Heart right ventricle (tissue), 16 donors: ENCODE measurements around the gene CEL. TPM values are rescaled to one million over a fixed set of nuclear protein-coding genes. Genes with fewer than 3 reads are reported as not detected.

Experiments
- ATAC-seq, 8 donors: fragments of 200-7000 bp; cut with Tn5 transposase; one replicate each; pipeline ENCODE4 v1.9.1; 2020; ENCODE audit warnings: mild to moderate bottlenecking in 8 of 8, moderate library complexity in 8 of 8, moderate number of reproducible peaks in 1 of 8
- DNase-seq, 2 donors: peaks; one replicate each; pipeline ENCODE4 v3.0.0-alpha.2; 2020
- H3K27ac ChIP-seq, 10 donors: fragments of 200-600 bp; sonication (generic) in 2 of 10; one replicate each; pipeline versions ENCODE4 v1.5.0 to v1.8.0; 2020 to 2022; ENCODE audit warnings: mild to moderate bottlenecking in 3 of 10
- H3K27me3 ChIP-seq, 7 donors: fragments of 200-600 bp; one replicate each; pipeline ENCODE4 v1.8.0; 2021 to 2022; ENCODE audit warnings: mild to moderate bottlenecking in 2 of 7
- H3K36me3 ChIP-seq, 9 donors: fragments of 200-600 bp; sonication (generic) in 1 of 9; one replicate each; pipeline versions ENCODE4 v1.5.0 to v1.8.0; 2020 to 2022; ENCODE audit warnings: mild to moderate bottlenecking in 2 of 9
- H3K4me1 ChIP-seq, 9 donors: fragments of 200-600 bp; sonication (generic) in 1 of 9; one replicate each; pipeline versions ENCODE4 v1.5.0 to v1.8.0; 2020 to 2022; ENCODE audit warnings: mild to moderate bottlenecking in 4 of 9
- H3K4me3 ChIP-seq, 10 donors: fragments of 200-600 bp; sonication (generic) in 2 of 10; one replicate each; pipeline versions ENCODE4 v1.5.0 to v1.8.0; 2020 to 2022; ENCODE audit warnings: mild to moderate bottlenecking in 7 of 10, moderate library complexity in 2 of 10
- H3K9me3 ChIP-seq, 11 donors: fragments of 200-600 bp in 10 of 11; sonication (generic) in 2 of 11; one replicate each; pipeline versions ENCODE4 v1.5.0 to v1.8.0; 2013 to 2022; ENCODE audit warnings: mild to moderate bottlenecking in 2 of 11, control low read depth in 1 of 11, moderate library complexity in 1 of 11
- CTCF ChIP-seq, 9 donors: fragments of 200-600 bp; sonication (generic) in 2 of 9; IDR thresholded peaks; one replicate each; pipeline versions ENCODE4 v1.5.0 to v1.8.0; 2021 to 2022; ENCODE audit warnings: antibody characterized with exemption in 9 of 9, mild to moderate bottlenecking in 5 of 9, moderate library complexity in 1 of 9
- WGBS, 2 donors: extraction: QIAGEN DNeasy Blood & Tissue Kit; methylation state at CpG; one replicate each; pipeline ENCODE4 v1.1.7; 2013; ENCODE audit warnings: inconsistent platforms in 1 of 2; 5-methylcytosine and 5-hydroxymethylcytosine counted together
- intact Hi-C, 10 donors: fragments of 100-400 bp; cut with DNase I; formaldehyde crosslinking; loops; one replicate each; pipeline versions ENCODE4 v1.11.1 to v1.14.2; 2022
- polyA plus RNA-seq, 2 donors: library from polyadenylated mRNA; stranded (reverse); fragments of 200-250 nt; gene quantifications; one replicate each; pipeline ENCODE4 v1.2.3, GENCODE V29; 2013
- total RNA-seq, 10 donors: library from RNA; stranded (reverse); fragmentation: NEBNext Ultra II Directional in 3 of 10; extraction: Animal tissue kit (Norgen Biotek cat#: 25700) in 3 of 10; gene quantifications; one replicate each; pipeline versions ENCODE4 v1.2.1 to v1.2.4, GENCODE V29; 2021 to 2023
- donor health status: Arrhythmogenic right ventricular cardiomyopathy.
- donor health status: ischemic (EF 13 %, LVEDD 7.1; RV severe dilation, severe dysfunction).
- donor health status: healthy with polysubstance abuse.
- donor health status: DM: no; HTN: yes; CAD: no.
- donor health status: DM: no; HTN: no; CAD: no.
- donor health status: ischemic (EF 25% LVEDD 6.9; RV normal size, moderate dysfunction).
- donor health status: ischemic (EF 25% LVEDD 5.7; RV mildly dilated, moderate dysfunction).
- donor health status: healthy.
- donor health status: DM: yes; HTN: yes; CAD: no.
- donor health status: Ischemic cardiomyopathy.
- donor health status: ischemic (EF 35%, LVEDD 5.7; RV mildly dilated, moderate dysfunction).
- donor health status: nonischemic (EF 11% LVEDD 7.7; RV severe dilation, severe dysfunction).
- donor health status: DM: yes; HTN: yes; CAD: no.
- donor health status: PGD.
- donor health status: ischemic (EF 29% LVEDD 5.4; RV normal size, mild dysfunction).
- donor health status: nonischemic (EF 23%, LVEDD 6.1; RV moderate dilation, normal function).

The CEL gene
- total and polyA plus RNA-seq, 12 donors: 1.5 to 10.1 (median 2.8) TPM

DNA sequence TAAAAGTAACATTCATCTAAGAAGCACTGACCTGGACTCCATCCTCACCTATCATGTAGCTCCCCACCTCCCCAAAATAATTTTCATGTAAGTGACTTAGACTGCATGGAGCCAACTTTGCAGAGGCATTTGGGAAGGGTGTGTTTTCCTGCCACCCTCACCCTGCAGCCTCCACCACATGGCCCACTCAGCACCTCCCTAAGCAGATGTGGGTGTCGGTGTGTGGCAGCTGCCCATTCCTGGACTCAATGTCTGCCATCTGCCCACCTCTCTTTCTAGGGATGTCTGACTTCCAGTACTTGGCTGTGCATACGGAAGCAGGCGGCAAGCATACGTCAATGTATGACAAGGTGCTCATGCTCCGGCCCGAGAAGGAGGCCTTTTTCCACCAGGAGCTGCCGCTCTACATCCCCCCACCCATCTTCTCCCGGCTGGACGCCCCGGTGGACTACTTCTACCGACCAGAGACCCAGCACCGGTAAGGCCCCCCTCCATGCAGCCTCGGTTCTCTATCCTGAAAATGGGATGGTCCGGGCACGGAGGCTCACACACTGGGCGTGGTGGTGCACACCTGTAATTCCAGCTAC, 18.2 kb upstream of the CEL start:
- H3K9me3 ChIP-seq: no peaks in the 10 kb centered on the region
- no peak for ATAC-seq
- H3K27me3 ChIP-seq: no peaks in the 10 kb centered on the region
- DNase-seq: no peak
- TF ChIP-seq CTCF (IDR thresholded peaks at IDR 0.05): no peak
- no peaks in the 10 kb centered on the region for H3K4me1 ChIP-seq
- WGBS, 2 donors: 93 to 98% methylated on average over 16 of the region's 16 CpGs
- H3K4me3 ChIP-seq: no peak overlapping the region
- no peak overlapping the region for H3K27ac ChIP-seq
- peaks cover 0 to 86% (median 38%) of the 10 kb centered on the region in 9 donors for H3K36me3 ChIP-seq
- intact Hi-C loops: loop anchor here in 6 of 10 donors (1.0 to 10.0 kb wide), 4 partner anchors 51 to 109 kb away; no protein-coding TSS in a partner anchor

- WGBS, 2 donors: 86 to 94% methylated on average over 6 of the region's 6 CpGs
- Histone ChIP-seq H3K36me3 (peaks cover 0 to 88% (median 38%) of the 10 kb centered on the region in 9 donors), H3K27ac (no peak overlapping the region), H3K27me3 (no peaks in the 10 kb centered on the region), H3K9me3 (no peaks in the 10 kb centered on the region), H3K4me1 (no peaks in the 10 kb centered on the region), H3K4me3 (no peak overlapping the region)
- no peak for TF ChIP-seq CTCF (IDR thresholded peaks at IDR 0.05)
- DNase-seq: no peak
- intact Hi-C loops: loop anchor here in 6 of 10 donors (1.0 to 10.0 kb wide), 4 partner anchors 51 to 108 kb away; no protein-coding TSS in a partner anchor
- no peak for ATAC-seq
Measured at GRCh38 chr9:133044125-133044524, 17.7 kb upstream of the CEL start.

DNA sequence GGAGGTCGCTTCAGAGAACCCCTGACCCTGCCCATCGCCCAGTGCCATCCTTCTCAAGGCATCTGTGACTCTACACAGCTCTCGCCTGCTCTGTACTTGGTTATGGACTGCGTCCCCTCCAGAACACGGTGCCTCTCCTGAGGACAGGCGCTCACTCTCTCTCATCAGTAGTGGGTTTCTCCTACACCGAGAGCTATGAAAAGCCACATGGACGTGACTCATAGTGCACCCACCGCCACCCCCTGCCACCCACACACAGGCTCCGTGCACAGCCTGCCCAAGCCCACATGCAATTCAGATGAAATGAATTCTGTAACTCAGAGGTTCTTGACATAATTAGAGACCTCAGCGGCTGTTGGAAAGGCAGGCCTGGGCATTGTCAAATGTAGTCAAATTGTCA, 17.1 kb upstream of the CEL start:
- Histone ChIP-seq H3K4me3 (no peak overlapping the region), H3K27me3 (no peaks in the 10 kb centered on the region), H3K36me3 (peaks cover 0 to 89% (median 38%) of the 10 kb centered on the region in 9 donors), H3K9me3 (no peaks in the 10 kb centered on the region), H3K27ac (no peak overlapping the region), H3K4me1 (no peaks in the 10 kb centered on the region)
- DNase-seq (no peak), ATAC-seq (no peak)
- no peak for TF ChIP-seq CTCF (IDR thresholded peaks at IDR 0.05)
- intact Hi-C loops: loop anchor here in 8 of 10 donors (1.0 to 10.0 kb wide), 4 partner anchors 50 to 108 kb away; no protein-coding TSS in a partner anchor
- 93 to 94% methylated on average over 11 of the region's 11 CpGs for WGBS, 2 donors

DNA sequence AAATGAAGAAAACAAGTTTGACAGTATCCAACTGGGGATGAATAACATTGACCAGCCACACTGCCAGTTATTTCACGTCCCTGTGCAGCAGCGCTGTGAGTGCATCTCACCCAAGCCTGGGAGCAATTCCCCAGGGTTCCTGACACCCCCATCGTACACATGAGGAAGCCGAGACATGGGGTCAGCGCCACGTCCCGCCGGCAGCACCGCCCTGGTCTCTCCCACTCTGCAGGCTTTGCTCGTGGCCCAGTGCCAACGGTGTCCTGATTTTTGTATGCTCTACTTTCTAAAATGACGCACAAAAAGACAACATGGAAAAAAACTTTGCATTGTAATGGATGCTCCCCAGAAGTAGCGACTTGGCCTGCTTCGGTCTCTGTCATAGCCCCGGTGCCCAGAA, 16.6 kb upstream of the CEL start:
- no peak for DNase-seq
- no peak for TF ChIP-seq CTCF (IDR thresholded peaks at IDR 0.05)
- no peak overlapping the region for H3K27ac ChIP-seq
- no peak for ATAC-seq
- H3K36me3 ChIP-seq: peaks cover 0 to 89% (median 38%) of the 10 kb centered on the region in 9 donors
- no peak overlapping the region for H3K4me3 ChIP-seq
- intact Hi-C loops: loop anchor here in 4 of 10 donors (5.0 to 10.0 kb wide), 3 partner anchors 50 to 102 kb away; no protein-coding TSS in a partner anchor
- 92 to 94% methylated on average over 15 of the region's 15 CpGs for WGBS, 2 donors
- no peaks in the 10 kb centered on the region for H3K27me3 ChIP-seq
- no peaks in the 10 kb centered on the region for H3K9me3 ChIP-seq
- no peaks in the 10 kb centered on the region for H3K4me1 ChIP-seq
